Liver (tissue), 9 donors: ENCODE results near the gene ARFGAP2. TPM values are rescaled to one million over a fixed set of nuclear protein-coding genes. Genes with fewer than 3 reads are reported as not detected.

Source experiments
- DNase-seq: peaks from one replicate; pipeline ENCODE4 v3.0.0-alpha.2; 2017; ENCODE audit warnings: low spot score
- H3K27ac ChIP-seq, 2 donors: one replicate each; pipeline ENCODE4 v1.7.0; 2013; ENCODE audit warnings: inconsistent platforms in 2 of 2, low read length in 2 of 2, control low read depth in 1 of 2, low read depth in 1 of 2, mild to moderate bottlenecking in 1 of 2
- H3K27me3 ChIP-seq, 4 donors: one replicate each; pipeline versions ENCODE4 v1.6.1 to v1.7.0; 2013; ENCODE audit warnings: low read length in 3 of 4, inconsistent platforms in 1 of 4, mild to moderate bottlenecking in 1 of 4, moderate library complexity in 1 of 4; ENCODE audit not compliant: control insufficient read depth in 4 of 4, insufficient read depth in 4 of 4
- H3K36me3 ChIP-seq, 4 donors: one replicate each; pipeline versions ENCODE4 v1.6.1 to v1.7.0; 2013; ENCODE audit warnings: low read length in 3 of 4, mild to moderate bottlenecking in 3 of 4, low read depth in 1 of 4, moderate library complexity in 1 of 4; ENCODE audit not compliant: control insufficient read depth in 4 of 4, insufficient read depth in 3 of 4
- H3K4me1 ChIP-seq, 4 donors: one replicate each; pipeline versions ENCODE4 v1.6.1 to v1.7.0; 2013; ENCODE audit warnings: low read length in 3 of 4, mild to moderate bottlenecking in 3 of 4, moderate library complexity in 1 of 4; ENCODE audit not compliant: control insufficient read depth in 4 of 4, insufficient read depth in 4 of 4
- H3K4me3 ChIP-seq, 3 donors: one replicate each; pipeline versions ENCODE4 v1.6.1 to v1.7.0; 2013; ENCODE audit warnings: low read length in 3 of 3, control low read depth in 1 of 3, low read depth in 1 of 3, mild to moderate bottlenecking in 1 of 3
- H3K9ac ChIP-seq, 2 donors: one replicate each; pipeline ENCODE4 v1.7.0; 2013; ENCODE audit warnings: low read length in 2 of 2, mild to moderate bottlenecking in 2 of 2, moderate library complexity in 2 of 2, control low read depth in 1 of 2, low read depth in 1 of 2
- H3K9me3 ChIP-seq, 4 donors: one replicate each; pipeline versions ENCODE4 v1.6.1 to v1.7.0; 2013; ENCODE audit warnings: low read length in 3 of 4; ENCODE audit not compliant: control insufficient read depth in 4 of 4
- ATF3 ChIP-seq: IDR thresholded peaks from 2 replicates; pipeline ENCODE4 v1.6.1; 2016; ENCODE audit warnings: antibody characterized with exemption
- EGR1 ChIP-seq, 2 donors: IDR thresholded peaks; 2 replicates each; pipeline ENCODE4 v1.6.1; 2016 to 2018; ENCODE audit warnings: antibody characterized with exemption in 2 of 2, low read depth in 2 of 2
- FOXA1 ChIP-seq: IDR thresholded peaks from 2 replicates; pipeline ENCODE4 v1.6.1; 2016; ENCODE audit warnings: antibody characterized with exemption
- FOXA2 ChIP-seq: IDR thresholded peaks from 2 replicates; pipeline ENCODE4 v1.6.1; 2016; ENCODE audit warnings: antibody characterized with exemption
- GABPA ChIP-seq, 2 donors: IDR thresholded peaks in 1 of 2; conservative IDR thresholded peaks in 1 of 2; 2 replicates each; pipeline ENCODE4 v1.6.1; 2016; ENCODE audit warnings: antibody characterized with exemption in 2 of 2, mild to moderate bottlenecking in 1 of 2, moderate library complexity in 1 of 2
- HNF4A ChIP-seq, 2 donors: conservative IDR thresholded peaks; 2 replicates each; pipeline ENCODE4 v1.6.1; 2016; ENCODE audit warnings: antibody characterized with exemption in 2 of 2, mild to moderate bottlenecking in 2 of 2
- HNF4G ChIP-seq: IDR thresholded peaks from 2 replicates; pipeline ENCODE4 v1.6.1; 2016; ENCODE audit warnings: antibody characterized with exemption
- MAX ChIP-seq: IDR thresholded peaks from 2 replicates; pipeline ENCODE4 v1.6.1; 2016; ENCODE audit warnings: antibody characterized with exemption
- NR2F2 ChIP-seq: IDR thresholded peaks from 2 replicates; pipeline ENCODE4 v1.6.1; 2016; ENCODE audit warnings: antibody characterized with exemption
- RAD21 ChIP-seq, 2 donors: IDR thresholded peaks; 2 replicates each; pipeline ENCODE4 v1.6.1; 2016; ENCODE audit warnings: antibody characterized with exemption in 2 of 2, mild to moderate bottlenecking in 2 of 2
- RXRA ChIP-seq, 2 donors: IDR thresholded peaks; 2 replicates each; pipeline ENCODE4 v1.6.1; 2017 to 2018; ENCODE audit warnings: antibody characterized with exemption in 2 of 2, mild to moderate bottlenecking in 1 of 2
- SP1 ChIP-seq: IDR thresholded peaks from 2 replicates; pipeline ENCODE4 v1.6.1; 2018; ENCODE audit warnings: antibody characterized with exemption, mild to moderate bottlenecking
- TAF1 ChIP-seq: conservative IDR thresholded peaks from 2 replicates; pipeline ENCODE4 v1.6.1; 2016; ENCODE audit warnings: antibody characterized with exemption, mild to moderate bottlenecking
- YY1 ChIP-seq: IDR thresholded peaks from 2 replicates; pipeline ENCODE4 v1.6.1; 2016; ENCODE audit warnings: antibody characterized with exemption, mild to moderate bottlenecking
- ZBTB33 ChIP-seq: IDR thresholded peaks from 2 replicates; pipeline ENCODE4 v1.6.1; 2016; ENCODE audit warnings: antibody characterized with exemption
- WGBS: extraction: QIAGEN DNeasy Blood & Tissue Kit; methylation state at CpG from one replicate; pipeline ENCODE4 v1.1.7; 2013; 5-methylcytosine and 5-hydroxymethylcytosine counted together
- polyA plus RNA-seq, 2 donors: library from polyadenylated mRNA; stranded (reverse) in 1 of 2; unstranded in 1 of 2; fragments of 200-250 nt in 1 of 2; fragments of >200 nt in 1 of 2; fragmentation: Nextera tagmentation in 1 of 2; extraction: Ambion mirVana in 1 of 2; gene quantifications; one replicate each; pipeline versions ENCODE4 v1.2.1 to v1.2.3, GENCODE V29; 2013 to 2015
- total RNA-seq, 2 donors: library from RNA; depleted of rRNA; stranded (reverse); fragments of >200 nt; gene quantifications; one replicate each; pipeline ENCODE4 v1.2.3, GENCODE V29; 2014
- TF ChIP-seq, protein P1 (sequence below): fragments of 150-350 bp; IDR thresholded peaks from 2 replicates; pipeline ENCODE4 v1.5.1; 2017; ENCODE audit warnings: improper control_type of control experiment, low read depth, low read length; ENCODE audit not compliant: missing input control
- donor health status: healthy.
- donor health status: healthy.
- donor health status: healthy.
- donor health status: healthy.
- donor health status: healthy.

The ARFGAP2 gene
- total and polyA plus RNA-seq, 4 donors = 37.3 to 163 (median 53.0) TPM

DNA sequence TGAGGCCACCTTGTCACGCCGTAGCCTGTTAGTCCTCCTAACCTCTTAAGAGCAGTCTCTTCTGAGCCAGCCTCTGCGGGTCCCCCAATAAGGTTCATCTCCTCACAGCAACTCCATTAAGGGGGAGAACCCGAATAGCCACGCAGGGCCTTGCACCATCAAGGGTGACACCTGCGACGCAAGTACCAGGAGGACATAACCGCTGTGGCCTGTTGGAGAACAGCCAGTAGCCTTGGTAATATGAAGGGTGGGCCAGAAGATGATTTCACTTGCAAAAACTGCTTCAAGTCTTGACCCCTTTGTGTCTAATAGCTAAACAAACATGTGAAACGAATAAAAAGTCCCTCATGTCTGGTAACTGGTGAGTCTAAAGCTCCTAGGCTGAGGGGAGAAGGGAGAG is 14.8 kb downstream of the ARFGAP2 start:
- Histone ChIP-seq H3K4me1 (peaks cover 0 to 5% (median 0%) of the 10 kb centered on the region in 4 donors), H3K9me3 (no peaks in the 10 kb centered on the region), H3K9ac (no peak overlapping the region), H3K27me3 (no peaks in the 10 kb centered on the region), H3K27ac (no peak overlapping the region), H3K4me3 (no peak overlapping the region), H3K36me3 (peaks cover 14 to 32% (median 27%) of the 10 kb centered on the region in 4 donors)
- 59% methylated on average over 9 of the region's 9 CpGs for WGBS
- DNase-seq = no peak
- TF ChIP-seq RAD21 (IDR thresholded peaks at IDR 0.05) (no peak), GABPA (IDR thresholded peaks at IDR 0.05 in 1 of 2, conservative IDR thresholded peaks at IDR 0.05 in 1 of 2) (no peak), EGR1 (IDR thresholded peaks at IDR 0.05; ENCODE audit: low read depth in 2 of 2) (no peak), ATF3 (no peak), ZBTB33 (no peak), FOXA2 (no peak), HNF4A (conservative IDR thresholded peaks at IDR 0.05) (no peak), TAF1 (no peak), HNF4G (no peak), SP1 (no peak), FOXA1 (no peak), MAX (no peak), RXRA (IDR thresholded peaks at IDR 0.05) (no peak), YY1 (no peak)
- TF ChIP-seq, protein P1, sequence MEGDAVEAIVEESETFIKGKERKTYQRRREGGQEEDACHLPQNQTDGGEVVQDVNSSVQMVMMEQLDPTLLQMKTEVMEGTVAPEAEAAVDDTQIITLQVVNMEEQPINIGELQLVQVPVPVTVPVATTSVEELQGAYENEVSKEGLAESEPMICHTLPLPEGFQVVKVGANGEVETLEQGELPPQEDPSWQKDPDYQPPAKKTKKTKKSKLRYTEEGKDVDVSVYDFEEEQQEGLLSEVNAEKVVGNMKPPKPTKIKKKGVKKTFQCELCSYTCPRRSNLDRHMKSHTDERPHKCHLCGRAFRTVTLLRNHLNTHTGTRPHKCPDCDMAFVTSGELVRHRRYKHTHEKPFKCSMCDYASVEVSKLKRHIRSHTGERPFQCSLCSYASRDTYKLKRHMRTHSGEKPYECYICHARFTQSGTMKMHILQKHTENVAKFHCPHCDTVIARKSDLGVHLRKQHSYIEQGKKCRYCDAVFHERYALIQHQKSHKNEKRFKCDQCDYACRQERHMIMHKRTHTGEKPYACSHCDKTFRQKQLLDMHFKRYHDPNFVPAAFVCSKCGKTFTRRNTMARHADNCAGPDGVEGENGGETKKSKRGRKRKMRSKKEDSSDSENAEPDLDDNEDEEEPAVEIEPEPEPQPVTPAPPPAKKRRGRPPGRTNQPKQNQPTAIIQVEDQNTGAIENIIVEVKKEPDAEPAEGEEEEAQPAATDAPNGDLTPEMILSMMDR = no peak

DNA sequence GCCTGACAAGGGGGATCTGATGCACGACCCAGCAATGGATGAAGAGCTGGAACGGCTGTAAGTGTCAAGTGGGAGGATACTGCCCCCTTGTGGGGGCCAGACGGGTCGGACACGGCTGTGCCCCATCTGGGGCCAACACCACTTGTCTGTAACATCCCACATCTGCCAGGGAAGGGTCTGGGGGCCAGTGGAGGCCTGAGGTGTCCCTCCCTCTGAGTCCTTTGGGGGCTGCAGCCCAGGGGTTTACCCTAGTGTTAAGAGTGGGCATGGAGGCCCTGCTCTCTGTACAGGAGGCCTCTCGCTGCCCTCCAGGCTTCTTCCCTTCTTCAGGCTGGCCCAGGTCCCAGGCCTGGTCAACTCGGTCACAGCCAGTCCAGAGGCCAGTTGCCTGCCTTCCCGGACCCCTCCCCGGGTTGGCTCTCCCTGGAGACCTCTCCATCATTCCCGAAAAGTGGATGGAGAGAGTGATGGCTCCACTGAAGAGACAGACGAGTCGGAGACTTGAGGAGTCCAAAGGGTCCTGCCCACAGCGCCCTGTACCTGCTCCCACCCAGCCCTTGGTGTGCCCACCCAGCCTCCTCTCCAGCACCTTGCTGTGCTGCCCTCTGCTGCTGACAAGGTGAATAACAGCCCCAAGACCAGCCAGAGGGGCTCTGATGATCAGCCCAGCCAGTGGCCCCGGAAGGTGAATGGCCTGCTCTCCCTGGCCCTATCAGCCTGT is 15.4 kb downstream of the ARFGAP2 start:
- peak; percentile 73 for DNase-seq
- Histone ChIP-seq H3K9me3 (no peaks in the 10 kb centered on the region), H3K36me3 (peaks cover 8 to 26% (median 21%) of the 10 kb centered on the region in 4 donors), H3K27me3 (no peaks in the 10 kb centered on the region), H3K4me3 (no peak overlapping the region), H3K4me1 (peaks cover 0 to 5% (median 0%) of the 10 kb centered on the region in 4 donors), H3K9ac (no peak overlapping the region), H3K27ac (no peak overlapping the region)
- TF ChIP-seq RAD21 (IDR thresholded peaks at IDR 0.05) (peak; percentile 69 to 82), NR2F2 (no peak), EGR1 (IDR thresholded peaks at IDR 0.05; ENCODE audit: low read depth in 2 of 2) (no peak)
- TF ChIP-seq, protein P1 = peak; percentile 68
- 41% methylated on average over 14 of the region's 14 CpGs for WGBS
